ENCODE results near the gene GUCY2F.

Gene GUCY2F

DNA sequence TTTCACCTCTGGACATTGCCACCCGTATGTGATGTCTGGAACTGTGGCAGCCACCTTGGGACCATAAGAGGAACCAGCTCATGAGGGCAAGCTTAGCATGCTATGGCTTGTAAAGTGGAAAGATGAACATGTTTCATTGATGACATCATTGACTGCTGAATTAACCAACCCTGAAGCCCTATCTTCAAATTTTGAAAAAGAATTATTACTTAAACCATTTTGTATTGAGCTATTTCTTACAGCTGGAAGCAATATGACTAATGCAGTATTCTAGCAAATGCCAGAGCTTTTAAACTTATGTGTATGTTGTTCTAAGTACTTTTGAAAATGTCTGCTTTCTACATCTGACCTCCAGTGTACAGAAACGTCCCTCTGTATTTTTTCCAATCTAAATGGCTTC lies 18.1 kb downstream of the GUCY2F start:
- TF ChIP-seq, protein P1, sequence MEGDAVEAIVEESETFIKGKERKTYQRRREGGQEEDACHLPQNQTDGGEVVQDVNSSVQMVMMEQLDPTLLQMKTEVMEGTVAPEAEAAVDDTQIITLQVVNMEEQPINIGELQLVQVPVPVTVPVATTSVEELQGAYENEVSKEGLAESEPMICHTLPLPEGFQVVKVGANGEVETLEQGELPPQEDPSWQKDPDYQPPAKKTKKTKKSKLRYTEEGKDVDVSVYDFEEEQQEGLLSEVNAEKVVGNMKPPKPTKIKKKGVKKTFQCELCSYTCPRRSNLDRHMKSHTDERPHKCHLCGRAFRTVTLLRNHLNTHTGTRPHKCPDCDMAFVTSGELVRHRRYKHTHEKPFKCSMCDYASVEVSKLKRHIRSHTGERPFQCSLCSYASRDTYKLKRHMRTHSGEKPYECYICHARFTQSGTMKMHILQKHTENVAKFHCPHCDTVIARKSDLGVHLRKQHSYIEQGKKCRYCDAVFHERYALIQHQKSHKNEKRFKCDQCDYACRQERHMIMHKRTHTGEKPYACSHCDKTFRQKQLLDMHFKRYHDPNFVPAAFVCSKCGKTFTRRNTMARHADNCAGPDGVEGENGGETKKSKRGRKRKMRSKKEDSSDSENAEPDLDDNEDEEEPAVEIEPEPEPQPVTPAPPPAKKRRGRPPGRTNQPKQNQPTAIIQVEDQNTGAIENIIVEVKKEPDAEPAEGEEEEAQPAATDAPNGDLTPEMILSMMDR (IDR thresholded peaks at IDR 0.05; ENCODE audit: low read depth, low read length), result no peak
- no peak for DNase-seq (ENCODE audit: low read depth in 2 of 2)
- H3K4me3 ChIP-seq (replicated peaks in 1 of 2; ENCODE audit: low read depth in 2 of 2, low read length in 2 of 2), result no peak overlapping the region

GRCh38 chrX:109448282-109448938 lies 33.5 kb downstream of the GUCY2F start:
- H3K4me3 ChIP-seq (replicated peaks in 1 of 2; ENCODE audit: low read depth in 2 of 2, low read length in 2 of 2), result no peak overlapping the region
- peak in 1 of 2 donors; percentile 0 for DNase-seq (ENCODE audit: low read depth in 2 of 2)
- TF ChIP-seq, protein P1 (IDR thresholded peaks at IDR 0.05; ENCODE audit: low read depth, low read length), result no peak

DNA sequence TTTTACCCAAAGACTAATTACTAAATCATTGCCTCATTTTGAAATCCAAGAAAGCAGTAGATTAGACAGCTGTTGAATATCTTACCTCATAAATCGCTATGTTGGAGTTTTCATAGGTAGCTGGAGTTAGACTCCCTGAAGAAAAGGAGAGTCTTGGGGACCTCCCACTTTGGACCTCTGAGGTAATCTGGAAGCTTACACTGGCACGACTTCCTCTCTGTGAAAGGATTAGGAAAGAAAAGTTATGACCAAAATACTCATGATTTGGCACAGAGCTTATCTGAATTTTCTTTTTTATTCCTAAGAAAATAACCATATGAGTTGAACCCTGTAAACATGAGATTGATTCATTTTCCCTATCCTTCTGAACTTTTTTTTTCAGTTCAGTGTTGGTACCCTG lies 40.6 kb downstream of the GUCY2F start:
- DNase-seq (ENCODE audit: low read depth in 2 of 2), result no peak
- TF ChIP-seq, protein P1 (IDR thresholded peaks at IDR 0.05; ENCODE audit: low read depth, low read length), result no peak
- H3K4me3 ChIP-seq (replicated peaks in 1 of 2; ENCODE audit: low read depth in 2 of 2, low read length in 2 of 2), result no peak overlapping the region

DNA sequence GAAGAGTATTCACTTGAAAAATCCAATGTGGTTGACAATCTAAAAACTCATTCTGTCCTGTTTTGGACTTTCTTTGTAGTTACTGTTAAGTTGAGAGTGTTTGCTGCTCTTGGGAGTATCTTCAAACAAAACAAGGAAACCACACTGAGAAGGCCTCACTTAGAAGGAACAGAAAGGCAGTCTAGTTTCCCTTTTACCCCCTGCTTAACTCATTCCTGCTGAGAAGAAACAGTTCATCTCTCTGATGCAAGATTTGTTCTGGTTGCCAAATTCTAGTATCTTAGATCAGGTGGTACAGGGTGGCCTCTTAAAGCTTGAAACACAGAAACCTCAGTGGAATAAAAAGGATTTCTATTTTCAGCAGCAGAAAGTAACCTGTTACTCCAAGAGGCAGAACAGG lies 41.4 kb downstream of the GUCY2F start:
- DNase-seq (ENCODE audit: low read depth in 2 of 2), result no peak
- TF ChIP-seq, protein P1 (IDR thresholded peaks at IDR 0.05; ENCODE audit: low read depth, low read length), result no peak
- no peak overlapping the region for H3K4me3 ChIP-seq (replicated peaks in 1 of 2; ENCODE audit: low read depth in 2 of 2, low read length in 2 of 2)

GRCh38 chrX:109409181-109409580 lies 72.7 kb downstream of the GUCY2F start:
- no peak overlapping the region for H3K4me3 ChIP-seq (replicated peaks in 1 of 2; ENCODE audit: low read depth in 2 of 2, low read length in 2 of 2)
- DNase-seq (ENCODE audit: low read depth in 2 of 2), result no peak
- TF ChIP-seq, protein P1 (IDR thresholded peaks at IDR 0.05; ENCODE audit: low read depth, low read length), result no peak

DNA sequence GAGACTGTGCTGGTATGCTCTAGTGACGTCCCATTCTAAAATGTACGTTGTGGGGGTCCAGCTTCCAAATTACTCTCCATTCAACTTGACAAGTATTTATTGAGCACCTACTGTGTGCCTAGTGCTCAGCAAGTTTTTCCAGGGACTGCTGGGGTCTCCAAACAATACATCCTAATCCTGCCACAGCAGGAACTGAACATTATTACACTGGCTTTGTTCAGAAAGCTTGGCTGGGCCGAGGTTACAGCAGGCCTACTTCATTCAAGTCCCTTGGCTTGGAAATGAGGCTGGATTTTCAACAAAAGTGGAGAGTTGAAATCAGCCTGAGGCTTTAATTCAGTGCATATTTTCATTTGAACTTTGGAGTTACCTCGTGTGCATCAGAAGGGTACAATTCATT lies 78.0 kb downstream of the GUCY2F start:
- DNase-seq (ENCODE audit: low read depth in 2 of 2), result no peak
- TF ChIP-seq, protein P1 (IDR thresholded peaks at IDR 0.05; ENCODE audit: low read depth, low read length), result no peak
- no peak overlapping the region for H3K4me3 ChIP-seq (replicated peaks in 1 of 2; ENCODE audit: low read depth in 2 of 2, low read length in 2 of 2)

GRCh38 chrX:109399831-109400230 lies 82.1 kb downstream of the GUCY2F start:
- TF ChIP-seq, protein P1 (IDR thresholded peaks at IDR 0.05; ENCODE audit: low read depth, low read length), result no peak
- DNase-seq (ENCODE audit: low read depth in 2 of 2), result no peak
- H3K4me3 ChIP-seq (replicated peaks in 1 of 2; ENCODE audit: low read depth in 2 of 2, low read length in 2 of 2), result no peak overlapping the region

Measured in cardiac fibroblast (primary cell).